Ovary (tissue), 9 donors: ENCODE results near the gene LRRC59. TPM values are rescaled to one million over a fixed set of nuclear protein-coding genes. Genes with fewer than 3 reads are reported as not detected.
A peak's percentile ranks its signal among the peaks of the same experiment; 100 is the strongest.

Source experiments
- DNase-seq, 5 donors: peaks; one replicate each; pipeline ENCODE4 v3.0.0-alpha.2; 2019 to 2020
- H3K27ac ChIP-seq, 2 donors: fragments of 200-600 bp; one replicate each; pipeline versions ENCODE4 v1.5.1 to v1.8.0; 2019 to 2022
- H3K27me3 ChIP-seq: fragments of 200-600 bp; one replicate; pipeline ENCODE4 v1.8.0; 2022
- H3K36me3 ChIP-seq: fragments of 200-600 bp; sonication (generic); one replicate; pipeline ENCODE4 v1.5.1; 2019
- H3K4me1 ChIP-seq: one replicate; pipeline ENCODE4 v1.8.1; 2013; ENCODE audit warnings: mild to moderate bottlenecking, moderate library complexity; ENCODE audit not compliant: insufficient read depth
- H3K4me3 ChIP-seq: fragments of 200-600 bp; sonication (generic); one replicate; pipeline ENCODE4 v1.5.1; 2017
- H3K9me3 ChIP-seq, 2 donors: fragments of 200-600 bp in 1 of 2; sonication (generic) in 1 of 2; one replicate each; pipeline versions ENCODE4 v1.5.1 to v1.8.1; 2013 to 2019; ENCODE audit warnings: mild to moderate bottlenecking in 1 of 2, moderate library complexity in 1 of 2
- CTCF ChIP-seq, 3 donors: fragments of 450-650 bp in 2 of 3; fragments of 200-600 bp in 1 of 3; IDR thresholded peaks; one replicate each; pipeline versions ENCODE4 v1.5.1 to v1.8.0; 2016 to 2022; ENCODE audit warnings: antibody characterized with exemption in 3 of 3, mild to moderate bottlenecking in 1 of 3
- EP300 ChIP-seq: sonication (generic); formaldehyde crosslinking; IDR thresholded peaks from one replicate; pipeline ENCODE4 v1.6.1; 2017; ENCODE audit warnings: antibody characterized with exemption
- POLR2A ChIP-seq: fragments of 450-650 bp; IDR thresholded peaks from one replicate; pipeline ENCODE4 v1.6.1; 2017; ENCODE audit warnings: antibody characterized with exemption, mild to moderate bottlenecking, moderate library complexity
- WGBS, 3 donors: extraction: QIAGEN DNeasy Blood & Tissue Kit in 1 of 3; methylation state at CpG; one replicate each; pipeline versions ENCODE4 v1.1.5 to v1.1.7; 2013 to 2017; 5-methylcytosine and 5-hydroxymethylcytosine counted together
- intact Hi-C, 4 donors: fragments of 100-400 bp; cut with DNase I; formaldehyde crosslinking; loops; one replicate each; pipeline versions ENCODE4 v1.11.0 to v1.15.1; 2022 to 2023
- polyA plus RNA-seq, 2 donors: library from polyadenylated mRNA; stranded (reverse); fragments of 200-250 nt in 1 of 2; fragments of 350-450 nt in 1 of 2; fragmentation: Illumina TruSeq in 1 of 2; extraction: RNeasy Lipid Tissue Mini Kit (QIAGEN cat#74804) in 1 of 2; gene quantifications; one replicate each; pipeline ENCODE4 v1.2.3, GENCODE V29; 2013 to 2014
- total RNA-seq, 7 donors: library from RNA; depleted of rRNA in 2 of 7; stranded (reverse); fragments of >200 nt in 2 of 7; fragmentation: NEBNext Ultra II Directional in 3 of 7; extraction: Animal tissue kit (Norgen Biotek cat#: 25700) in 3 of 7; gene quantifications; one replicate each; pipeline versions ENCODE4 v1.1.0 to v1.2.4, GENCODE V29; 2016 to 2023
- donor health status: DM: no; HTN: no; CAD: no; lungs with moderate emphysema.
- donor health status: DM: no; HTN: no; CAD: no.
- donor health status: Bipolar disorder and iron deficiency.
- donor health status: DM: yes; HTN: yes; CAD: no.
- donor health status: DM: no; HTN: no; CAD: no.
- donor health status: DM: yes; HTN: yes; CAD: no.

The LRRC59 gene
- total and polyA plus RNA-seq, 9 donors, result 18.4 to 71.4 (median 41.0) TPM

DNA sequence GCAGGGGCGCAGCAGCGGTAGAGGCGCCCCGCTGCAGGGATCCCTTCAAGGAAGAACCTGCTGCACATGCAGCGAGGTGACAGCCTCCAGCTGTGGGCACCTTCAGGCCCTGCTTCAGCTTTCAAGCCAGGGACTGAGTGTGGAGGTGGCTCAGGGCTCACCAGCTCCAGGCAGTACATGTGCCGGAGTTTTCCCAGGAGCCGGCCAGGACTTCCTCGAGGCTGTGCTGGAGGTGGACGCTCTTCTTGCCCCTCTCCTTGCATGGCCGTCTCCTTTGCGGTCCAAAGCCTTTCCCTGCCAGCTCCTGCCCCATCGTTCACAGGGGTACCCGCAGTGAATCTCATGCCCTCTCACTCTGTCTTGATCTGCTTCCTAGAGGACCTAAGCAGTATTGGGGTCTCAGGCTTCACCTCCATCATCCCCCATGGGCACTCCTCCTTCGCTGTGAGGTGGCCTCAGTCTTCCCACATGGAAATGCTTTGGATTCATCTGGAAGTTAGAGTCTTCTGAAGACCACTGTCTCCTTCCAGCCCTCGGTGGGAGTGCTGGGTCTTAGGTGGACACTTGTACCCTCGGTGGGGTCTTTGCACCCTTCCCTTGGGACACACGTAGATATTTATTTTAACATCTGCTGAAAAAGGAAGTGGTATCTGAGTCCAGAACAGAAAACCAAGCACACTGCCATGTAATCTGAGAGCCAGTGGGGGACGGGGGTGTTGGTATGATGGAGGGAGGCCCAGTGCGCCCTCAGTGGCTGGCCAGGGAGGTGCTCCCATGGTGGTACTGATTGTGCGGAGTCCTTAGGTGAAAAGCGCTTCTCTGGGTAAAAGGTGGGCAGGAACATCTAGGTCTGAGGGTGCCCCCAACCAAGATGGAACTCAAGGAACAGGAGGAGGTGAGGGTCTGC, 44.4 kb downstream of the LRRC59 start:
- no peak for TF ChIP-seq CTCF (IDR thresholded peaks at IDR 0.05)
- TF ChIP-seq POLR2A, result no peak
- no peak for TF ChIP-seq EP300
- 88 to 92% (median 91%) methylated on average over 21 of the region's 21 CpGs for WGBS, 3 donors
- no peaks in the 10 kb centered on the region for H3K9me3 ChIP-seq
- no peak overlapping the region for H3K27ac ChIP-seq
- no peaks in the 10 kb centered on the region for H3K27me3 ChIP-seq
- H3K4me3 ChIP-seq, result no peak overlapping the region
- DNase-seq, result peak in 1 of 5 donors; percentile 21
- peaks cover 8% of the 10 kb centered on the region for H3K4me1 ChIP-seq
- intact Hi-C loops, result no loop called here
- no peaks in the 10 kb centered on the region for H3K36me3 ChIP-seq

GRCh38 chr17:50352072-50352692, 45.1 kb downstream of the LRRC59 start:
- Histone ChIP-seq H3K27ac (no peak overlapping the region), H3K4me3 (no peak overlapping the region), H3K27me3 (no peaks in the 10 kb centered on the region), H3K4me1 (peaks cover 12% of the 10 kb centered on the region), H3K36me3 (no peaks in the 10 kb centered on the region), H3K9me3 (no peaks in the 10 kb centered on the region)
- intact Hi-C loops, result no loop called here
- peak; percentile 42 to 78 (median 62) for DNase-seq
- WGBS, 3 donors, result 56 to 71% (median 69%) methylated on average over 6 of the region's 6 CpGs
- TF ChIP-seq CTCF (IDR thresholded peaks at IDR 0.05) (no peak), EP300 (no peak), POLR2A (no peak)

DNA sequence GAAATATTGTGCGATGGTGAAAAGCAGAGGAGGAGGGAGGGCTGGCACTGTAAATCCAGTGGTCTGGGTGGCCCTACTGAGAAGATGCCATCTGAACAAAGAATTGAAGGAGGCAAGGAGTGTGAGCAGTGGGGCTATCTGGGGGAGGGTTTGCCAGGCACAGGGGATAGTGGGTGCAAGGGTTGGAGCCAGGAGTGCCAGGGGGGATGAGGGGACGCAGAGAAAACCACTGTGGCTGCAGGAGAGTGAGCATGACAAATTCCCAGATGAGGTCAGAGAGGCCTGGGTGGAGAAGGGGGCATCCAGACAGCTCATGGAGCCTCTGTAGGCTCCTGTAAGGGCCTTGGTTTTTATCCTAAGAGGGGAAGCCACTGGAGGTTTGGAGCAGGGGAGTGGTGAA, 46.6 kb downstream of the LRRC59 start:
- H3K4me1 ChIP-seq, result peaks cover 12% of the 10 kb centered on the region
- intact Hi-C loops, result no loop called here
- peak in 1 of 5 donors; percentile 10 for DNase-seq
- H3K27ac ChIP-seq, result no peak overlapping the region
- no peaks in the 10 kb centered on the region for H3K36me3 ChIP-seq
- 93 to 97% (median 93%) methylated on average over 2 of the region's 2 CpGs for WGBS, 3 donors
- H3K9me3 ChIP-seq, result no peaks in the 10 kb centered on the region
- H3K27me3 ChIP-seq, result no peaks in the 10 kb centered on the region
- no peak overlapping the region for H3K4me3 ChIP-seq
- no peak for TF ChIP-seq CTCF (IDR thresholded peaks at IDR 0.05)
- TF ChIP-seq EP300, result no peak
- no peak for TF ChIP-seq POLR2A

DNA sequence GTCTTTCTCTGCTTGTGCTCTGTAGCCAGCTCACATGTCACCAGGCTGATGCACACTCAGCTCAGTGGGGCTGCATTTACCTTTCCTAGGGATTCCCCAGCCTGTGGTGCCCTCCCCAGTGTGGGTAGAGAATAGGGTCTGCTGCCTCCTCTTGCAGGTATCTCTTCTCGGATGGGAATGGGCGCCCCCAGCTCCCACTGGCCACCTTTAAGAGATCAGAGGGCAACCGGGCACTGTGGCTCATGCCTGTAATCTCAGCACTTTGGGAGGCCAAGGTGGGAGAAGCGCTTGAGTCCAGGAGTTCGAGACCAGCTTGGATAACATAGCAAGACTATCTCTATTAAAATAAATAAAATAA, 48.1 kb downstream of the LRRC59 start:
- H3K4me1 ChIP-seq, result peaks cover 15% of the 10 kb centered on the region
- H3K4me3 ChIP-seq, result no peak overlapping the region
- H3K9me3 ChIP-seq, result no peaks in the 10 kb centered on the region
- TF ChIP-seq POLR2A, result no peak
- TF ChIP-seq CTCF (IDR thresholded peaks at IDR 0.05), result no peak
- no peak for TF ChIP-seq EP300
- no peaks in the 10 kb centered on the region for H3K36me3 ChIP-seq
- no peaks in the 10 kb centered on the region for H3K27me3 ChIP-seq
- intact Hi-C loops, result no loop called here
- no peak overlapping the region for H3K27ac ChIP-seq
- peak in 1 of 5 donors; percentile 28 for DNase-seq
- WGBS, 3 donors, result 93 to 99% (median 96%) methylated on average over 5 of the region's 5 CpGs
